ENCODE measurements around the gene PELO. TPM values are rescaled to one million over a fixed set of nuclear protein-coding genes. Genes with fewer than 3 reads are reported as not detected.

The PELO gene
- total RNA-seq, 1 experiment from 2014 or later = 17.1 TPM

DNA sequence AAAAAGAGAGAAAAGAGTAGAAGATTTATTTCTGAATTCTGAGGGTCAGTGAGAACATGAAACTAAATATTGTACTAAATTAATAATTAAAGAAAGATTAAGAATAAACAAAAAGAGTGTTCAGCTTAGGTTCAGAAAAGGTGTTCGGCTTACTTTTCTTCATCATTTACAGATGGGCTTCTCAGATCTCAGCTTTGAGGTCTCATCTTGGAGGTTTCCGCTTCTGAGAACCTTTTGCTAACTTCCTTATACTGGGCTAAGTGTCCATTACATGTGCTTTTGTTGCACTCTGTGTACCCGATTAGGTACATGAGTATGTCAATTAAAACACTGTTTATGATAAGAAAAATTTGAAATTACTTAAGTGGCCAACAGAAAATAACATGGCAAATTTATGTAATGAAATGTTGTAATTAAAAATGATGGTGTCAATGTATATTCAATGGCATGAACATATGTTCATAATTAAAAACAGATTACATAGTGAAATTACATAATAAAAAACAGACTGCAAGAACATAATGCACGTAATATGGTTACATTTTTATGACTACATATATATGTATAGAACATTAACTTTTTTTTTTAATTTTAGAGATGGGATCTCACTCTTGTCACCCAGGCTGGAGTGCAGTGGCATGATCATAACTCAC is 17.3 kb upstream of the PELO start:
- no peak for DNase-seq (ENCODE audit: low spot score)
- in situ Hi-C loops (cut with HindIII; ENCODE audit: low sequenced_read_pairs) = no loop called here

DNA sequence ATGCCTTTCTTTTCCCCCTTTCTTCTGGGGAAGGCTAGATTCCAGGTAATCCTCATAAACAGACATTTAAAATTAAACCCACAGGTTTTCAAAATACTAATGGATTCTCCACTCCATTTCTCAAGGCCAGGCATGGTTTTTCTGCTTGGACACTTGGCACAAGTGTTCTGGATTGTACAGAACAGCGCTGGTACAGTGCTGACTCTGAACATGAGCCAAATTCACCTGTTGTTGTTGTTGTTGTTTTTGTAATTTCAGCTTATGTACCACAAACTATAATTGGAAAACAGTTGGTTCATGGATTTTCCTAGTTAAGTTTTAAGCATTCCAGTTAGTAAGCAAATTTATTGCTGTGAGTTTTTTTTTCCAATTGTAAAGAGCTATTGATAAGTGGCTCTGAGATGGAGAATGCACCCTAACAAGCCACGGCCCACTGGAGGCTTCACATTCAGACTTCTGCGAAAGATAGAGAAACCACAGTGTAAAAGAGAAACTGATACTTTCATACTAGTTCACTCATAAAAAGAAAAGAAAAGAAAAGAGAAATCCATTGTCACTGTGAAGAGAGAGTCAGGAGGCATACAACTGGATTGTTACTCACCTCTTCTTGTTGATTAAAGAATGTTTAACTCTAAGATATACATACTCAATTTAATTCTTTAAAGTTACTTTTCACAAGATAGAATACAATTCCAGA is 16.2 kb upstream of the PELO start:
- DNase-seq (ENCODE audit: low spot score) = no peak
- in situ Hi-C loops (cut with HindIII; ENCODE audit: low sequenced_read_pairs) = no loop called here

DNA sequence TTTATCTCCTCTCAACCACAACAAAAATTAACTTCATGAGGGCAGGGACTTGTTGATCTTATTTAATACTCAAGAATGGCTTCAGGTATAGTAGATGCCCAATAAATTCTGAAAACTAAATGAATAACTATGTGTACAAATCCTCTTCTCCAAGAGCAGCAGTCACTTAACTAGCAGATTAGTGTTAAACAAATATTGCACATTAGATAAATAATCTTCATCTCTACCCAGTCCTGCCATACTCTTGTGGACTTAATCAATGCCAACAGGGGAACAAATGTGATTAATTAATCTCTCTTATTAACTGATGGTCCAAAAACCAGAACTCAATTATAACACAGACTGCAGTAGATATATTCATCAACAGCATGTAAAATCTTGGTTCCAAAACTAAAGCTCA is 15.0 kb upstream of the PELO start:
- in situ Hi-C loops (cut with HindIII; ENCODE audit: low sequenced_read_pairs) = no loop called here
- no peak for DNase-seq (ENCODE audit: low spot score)

DNA sequence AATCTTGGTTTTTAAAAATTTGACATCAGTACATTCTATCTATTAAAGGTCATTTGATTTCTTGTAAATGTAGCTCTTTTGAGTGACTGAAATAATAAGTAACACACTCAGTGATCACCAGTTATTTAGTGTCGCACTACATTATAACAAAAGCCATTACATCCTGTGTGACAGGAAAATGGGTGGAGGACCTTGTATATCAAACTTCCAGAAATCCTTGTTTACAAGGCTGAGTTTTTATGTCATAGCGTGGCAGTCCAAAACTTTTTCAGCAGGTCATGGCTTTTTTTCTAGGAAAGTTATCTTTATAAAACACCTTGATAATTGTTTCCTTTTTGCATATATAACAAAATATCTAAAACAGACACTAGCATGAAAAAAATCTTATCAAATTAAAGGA is 14.4 kb upstream of the PELO start:
- no peak for DNase-seq (ENCODE audit: low spot score)

DNA sequence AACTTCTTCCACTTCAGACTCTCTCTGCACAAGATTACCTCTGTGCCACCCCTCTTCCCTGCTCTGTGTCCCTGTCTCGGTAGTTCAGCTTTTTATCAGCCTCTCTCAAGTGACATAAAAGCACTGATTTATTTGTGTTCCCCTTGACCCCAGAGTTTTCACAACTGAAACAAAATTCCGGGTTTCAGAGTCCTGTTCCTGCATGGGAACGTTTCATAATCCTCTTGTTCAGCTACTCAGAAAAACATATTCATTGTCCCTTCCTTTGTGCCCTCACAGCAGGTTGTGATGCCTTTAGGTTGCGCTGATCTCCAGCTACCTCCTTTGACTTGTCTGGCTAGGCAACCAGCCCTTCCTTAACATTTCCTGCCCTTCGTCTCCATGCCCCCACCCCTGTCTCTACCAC is 13.7 kb upstream of the PELO start:
- no peak for DNase-seq (ENCODE audit: low spot score)
- in situ Hi-C loops (cut with HindIII; ENCODE audit: low sequenced_read_pairs) = no loop called here

More for the DNA sequence above, 14.4 kb upstream of the PELO start:
- in situ Hi-C loops (cut with HindIII; ENCODE audit: low sequenced_read_pairs) = no loop called here

DNA sequence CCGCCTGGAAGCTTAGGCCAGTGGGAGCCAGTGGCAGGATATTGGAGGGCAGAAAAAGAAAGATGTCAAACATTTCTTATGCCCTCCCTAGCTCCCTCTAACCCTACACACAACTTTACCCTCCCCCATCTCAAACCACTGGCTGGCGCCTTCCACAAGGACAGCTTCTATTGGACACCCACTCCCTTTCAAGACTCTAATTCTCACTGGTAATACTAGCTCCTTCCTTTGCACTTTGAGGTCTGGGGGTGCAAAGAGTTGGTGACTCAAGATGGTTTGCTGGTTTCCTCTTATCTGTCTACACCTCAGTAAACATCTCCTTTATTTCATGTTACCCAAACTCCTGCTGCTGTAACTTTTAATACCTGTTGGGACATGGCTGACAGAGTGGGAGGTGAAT is 11.6 kb upstream of the PELO start:
- no peak for DNase-seq (ENCODE audit: low spot score)
- in situ Hi-C loops (cut with HindIII; ENCODE audit: low sequenced_read_pairs) = no loop called here

DNA sequence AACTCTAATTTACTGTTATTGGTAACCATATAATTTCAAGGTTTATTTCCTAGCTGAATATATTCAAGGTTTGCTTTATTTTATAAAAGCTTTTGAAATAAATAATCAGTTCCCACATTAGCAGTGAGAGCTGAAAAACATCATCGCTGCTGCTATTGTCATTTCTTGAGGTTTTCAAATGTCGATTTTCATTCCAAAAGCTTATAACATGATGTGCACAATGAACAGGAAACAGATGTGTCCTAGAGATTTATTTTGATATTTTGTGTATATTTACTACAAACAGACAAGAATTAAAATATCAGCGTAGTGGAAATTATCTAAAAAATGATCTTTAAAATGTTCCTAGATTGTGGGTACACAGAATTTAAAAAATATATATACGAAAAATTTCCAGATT is 10.5 kb upstream of the PELO start:
- DNase-seq (ENCODE audit: low spot score) = no peak
- in situ Hi-C loops (cut with HindIII; ENCODE audit: low sequenced_read_pairs) = no loop called here

DNA sequence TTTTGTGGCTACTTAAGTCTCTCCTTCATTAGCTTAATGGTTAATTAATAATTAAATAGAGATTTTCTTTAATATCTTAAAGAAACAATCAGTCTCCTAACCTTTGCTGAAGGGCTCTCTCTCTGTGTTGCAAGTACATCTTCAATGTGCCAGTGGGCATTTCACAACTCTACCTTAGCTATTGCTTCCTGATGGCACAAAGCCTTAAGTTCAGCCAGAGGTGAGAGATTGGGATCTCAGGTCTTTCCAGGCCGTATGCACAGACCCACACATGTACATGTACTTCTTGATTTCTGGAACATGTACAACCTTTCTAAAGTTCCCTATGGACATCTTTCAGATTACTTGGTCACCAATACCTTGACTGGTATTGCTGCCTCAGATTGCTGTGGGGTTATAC is 8.9 kb upstream of the PELO start:
- DNase-seq (ENCODE audit: low spot score) = no peak
- in situ Hi-C loops (cut with HindIII; ENCODE audit: low sequenced_read_pairs) = no loop called here

DNA sequence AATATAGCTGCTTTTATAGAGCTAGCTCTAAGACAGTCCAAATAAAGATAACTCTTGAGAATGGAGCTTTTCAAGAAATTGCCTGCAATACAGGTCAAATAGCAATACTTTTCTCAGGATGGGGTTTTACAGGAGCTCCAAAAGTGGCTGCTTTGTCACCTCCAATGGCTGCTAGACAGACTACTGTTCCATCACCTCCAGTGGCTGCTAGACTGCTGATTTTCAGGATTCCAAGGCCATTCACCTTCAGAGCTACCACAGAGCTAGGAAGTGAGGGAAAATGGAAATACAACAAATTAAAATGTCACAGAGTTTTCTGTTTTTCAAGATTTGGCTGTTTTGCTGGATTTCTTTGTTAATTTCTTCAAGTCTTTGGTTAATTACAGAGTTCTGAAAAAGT is 8.5 kb upstream of the PELO start:
- in situ Hi-C loops (cut with HindIII; ENCODE audit: low sequenced_read_pairs) = no loop called here
- no peak for DNase-seq (ENCODE audit: low spot score)

DNA sequence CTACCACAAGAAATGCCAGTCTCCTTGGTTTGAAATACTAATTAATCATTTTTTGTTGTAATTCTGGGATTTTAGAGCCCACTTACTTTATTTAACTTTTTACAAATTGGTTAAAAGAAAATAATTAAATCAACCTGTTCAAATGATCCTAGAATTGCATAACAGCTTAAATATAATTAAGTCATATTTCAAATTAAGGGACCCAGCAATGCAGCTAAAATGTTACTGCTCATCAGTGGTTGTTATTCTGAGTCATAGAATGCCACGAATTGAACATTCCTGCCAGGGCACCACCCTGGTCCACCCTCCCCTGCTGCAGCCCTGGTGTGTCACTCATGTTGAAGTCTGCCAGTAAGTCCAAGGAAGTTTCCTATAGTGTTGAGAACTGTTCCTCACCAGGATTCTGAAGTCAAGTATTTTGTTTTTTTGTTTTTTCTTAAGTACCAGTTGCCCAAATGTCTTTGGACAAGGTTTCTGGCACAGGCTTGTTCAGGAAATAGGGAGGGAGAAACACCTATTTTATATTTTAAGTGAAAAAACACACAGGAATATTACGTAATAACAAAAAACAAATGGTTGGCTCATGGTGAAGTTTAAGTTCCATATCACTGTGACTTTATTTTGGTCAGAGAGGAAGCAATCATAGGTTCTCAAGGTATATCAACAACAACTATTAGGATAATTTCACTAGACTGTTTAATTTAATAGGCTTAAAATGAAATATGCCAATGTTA is 4.3 kb upstream of the PELO start:
- in situ Hi-C loops (cut with HindIII; ENCODE audit: low sequenced_read_pairs) = no loop called here
- no peak for DNase-seq (ENCODE audit: low spot score)

DNA sequence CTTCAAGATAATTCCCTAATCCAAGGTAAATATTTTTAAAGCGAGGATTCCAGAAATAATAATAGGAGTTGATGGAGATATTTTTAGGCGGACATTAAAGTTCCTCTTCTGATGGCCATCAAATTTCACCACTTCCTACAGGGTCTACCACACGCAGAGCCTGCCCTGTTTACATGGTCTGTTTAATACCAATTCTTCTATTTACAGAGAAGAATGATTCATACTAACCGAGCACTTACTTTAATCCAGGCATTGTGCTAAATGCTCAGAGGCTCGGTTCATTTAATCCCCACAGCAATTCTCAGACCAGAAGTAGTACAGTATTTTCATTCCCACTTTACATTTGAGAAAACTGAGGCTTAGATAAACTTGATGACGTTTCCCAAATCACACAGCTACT is 3.0 kb upstream of the PELO start:
- in situ Hi-C loops (cut with HindIII; ENCODE audit: low sequenced_read_pairs) = no loop called here
- DNase-seq (ENCODE audit: low spot score) = no peak

DNA sequence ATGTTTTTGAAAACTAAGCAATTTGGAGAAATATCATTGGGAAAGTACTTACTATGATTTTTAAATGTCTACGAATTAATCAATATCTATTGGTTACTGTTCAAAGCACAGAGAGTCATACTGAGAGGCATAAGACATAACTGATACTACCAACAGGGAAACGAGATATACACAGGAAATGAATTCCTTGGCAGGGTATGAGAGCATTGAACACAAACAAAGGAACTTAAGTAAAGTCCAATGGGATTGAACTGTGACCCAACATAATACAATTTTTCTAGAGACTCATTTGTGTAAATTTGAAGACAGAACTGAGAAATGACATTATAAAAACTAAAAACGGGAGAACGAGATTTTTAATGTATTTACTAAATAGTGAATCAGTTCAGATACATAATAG is 1.3 kb upstream of the PELO start:
- DNase-seq (ENCODE audit: low spot score) = no peak
- in situ Hi-C loops (cut with HindIII; ENCODE audit: low sequenced_read_pairs) = no loop called here

DNA sequence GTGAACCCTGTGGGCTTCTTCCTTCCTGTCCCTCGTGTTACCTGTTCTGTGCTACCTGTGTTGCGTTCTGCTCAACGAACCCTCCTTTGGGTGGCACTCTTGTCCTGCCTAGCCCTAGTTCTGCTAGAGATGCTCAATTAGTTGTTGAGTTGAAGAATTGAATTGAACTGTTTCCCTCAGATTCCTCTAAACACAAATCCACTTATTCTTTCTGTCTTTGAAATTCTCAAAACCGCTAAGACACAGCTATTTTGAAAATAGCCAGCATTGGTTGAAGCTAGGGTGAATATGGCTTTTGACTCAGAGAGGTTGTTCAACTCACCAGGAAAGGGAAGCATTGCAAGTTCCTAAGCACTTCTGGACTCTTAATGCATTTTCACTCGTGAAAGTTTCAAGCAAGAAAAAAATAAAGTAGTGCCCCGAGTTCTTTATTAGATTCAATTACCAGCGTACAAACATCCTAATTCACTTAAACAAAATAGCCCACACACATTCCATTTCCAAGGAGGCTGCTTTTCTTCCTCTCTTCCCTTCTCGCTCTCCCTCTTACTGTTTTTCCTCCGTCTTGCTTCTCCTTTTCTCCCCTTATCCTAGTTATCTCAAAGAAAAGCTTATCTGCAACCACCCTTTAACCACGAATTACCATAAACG is 642 bp upstream of the PELO start:
- peak; percentile 16 for DNase-seq (ENCODE audit: low spot score)
- in situ Hi-C loops (cut with HindIII; ENCODE audit: low sequenced_read_pairs) = no loop called here

DNA sequence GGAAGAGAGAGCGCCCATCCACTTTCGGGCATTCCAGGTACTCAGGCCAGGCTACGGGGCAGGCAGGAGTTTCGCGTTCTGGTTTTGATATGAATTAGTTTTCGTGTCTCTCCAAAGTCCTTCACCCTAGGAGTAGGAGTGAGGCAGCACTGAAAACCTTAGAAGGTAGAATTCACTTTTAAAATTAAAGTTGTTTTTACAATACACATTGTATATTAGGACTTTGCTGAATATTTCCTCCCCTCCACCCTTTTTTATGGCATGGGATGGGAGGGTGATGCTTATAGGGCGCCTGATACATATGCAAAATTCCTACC is 747 bp downstream of the PELO start:
- in situ Hi-C loops (cut with HindIII; ENCODE audit: low sequenced_read_pairs) = no loop called here
- no peak for DNase-seq (ENCODE audit: low spot score)

DNA sequence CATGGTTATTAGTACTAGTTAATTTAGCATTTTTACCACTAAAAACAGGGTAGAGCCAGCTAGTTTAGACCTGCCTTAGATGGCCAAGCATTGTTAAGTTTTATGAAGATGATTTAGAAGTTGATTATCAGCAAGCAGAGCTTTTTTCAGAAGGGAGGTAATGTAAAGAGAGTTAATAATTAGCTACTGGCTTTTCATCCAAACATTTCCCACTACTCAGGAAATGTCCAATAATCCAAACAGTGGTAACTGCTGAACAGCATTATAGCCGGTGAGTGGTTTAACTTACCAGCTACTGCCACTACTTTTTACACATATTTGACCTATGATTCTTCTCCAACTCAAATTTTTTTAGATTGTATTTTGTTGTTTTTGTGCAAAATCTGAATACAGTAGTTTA is 1.7 kb downstream of the PELO start:
- in situ Hi-C loops (cut with HindIII; ENCODE audit: low sequenced_read_pairs) = no loop called here

DNA sequence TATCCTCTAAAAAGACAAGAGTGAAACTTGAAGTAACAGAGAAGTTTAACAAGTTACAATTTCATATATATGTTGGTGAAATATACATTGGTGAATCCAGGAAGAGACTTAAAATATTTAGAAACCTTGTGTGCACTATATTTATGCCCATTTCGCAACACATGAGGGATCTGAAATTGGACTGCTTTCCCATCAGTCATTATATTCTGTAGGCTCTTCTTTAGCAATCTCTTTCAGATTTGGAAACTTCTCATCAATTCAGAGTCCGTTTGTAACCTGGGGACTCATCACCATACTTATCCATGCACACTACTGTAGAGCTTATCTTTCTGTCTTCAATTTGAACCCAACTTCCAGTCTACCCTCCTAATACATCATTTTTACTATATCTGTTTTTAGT is 2.1 kb downstream of the PELO start:
- no peak for DNase-seq (ENCODE audit: low spot score)
- in situ Hi-C loops (cut with HindIII; ENCODE audit: low sequenced_read_pairs) = no loop called here

More for the DNA sequence above, 1.7 kb downstream of the PELO start:
- no peak for DNase-seq (ENCODE audit: low spot score)

DNA sequence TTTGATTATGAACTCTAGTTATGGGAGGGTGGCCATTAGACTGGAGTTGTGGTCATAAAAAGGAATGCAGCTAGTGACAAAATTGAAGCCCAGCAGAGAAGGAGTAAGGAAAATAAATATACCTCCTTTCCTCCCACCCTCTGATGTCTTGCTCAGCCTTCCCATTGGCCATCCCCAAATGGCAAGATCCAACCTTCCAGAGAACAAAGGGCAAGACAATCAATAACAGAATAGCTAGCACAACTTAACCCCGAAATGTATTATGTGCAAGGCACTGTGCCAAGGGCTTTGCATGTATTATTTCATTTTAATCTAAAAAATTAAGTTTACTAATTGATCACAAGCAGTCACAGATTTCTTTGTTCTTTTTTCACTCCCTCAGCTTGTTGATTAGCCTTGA is 3.6 kb downstream of the PELO start:
- DNase-seq (ENCODE audit: low spot score) = no peak
- in situ Hi-C loops (cut with HindIII; ENCODE audit: low sequenced_read_pairs) = no loop called here

DNA sequence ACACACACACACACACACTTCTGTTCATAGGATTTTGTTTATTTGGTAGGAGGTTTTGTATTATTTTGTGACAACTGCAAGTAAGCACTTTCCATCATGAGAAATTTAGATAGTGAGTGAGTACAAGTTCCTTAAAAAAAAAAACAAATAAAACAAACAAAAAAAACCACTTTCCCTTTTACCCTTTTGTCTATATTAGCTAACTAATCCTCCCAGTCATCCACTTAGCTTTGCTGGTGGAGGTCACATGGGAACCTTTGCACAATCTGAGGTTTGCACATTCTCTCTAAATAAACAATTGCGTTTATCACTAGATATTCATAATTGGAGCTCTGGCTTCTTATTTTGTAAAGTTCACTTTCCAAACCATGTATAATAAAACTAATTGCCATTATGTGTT is 6.8 kb downstream of the PELO start:
- DNase-seq (ENCODE audit: low spot score) = no peak
- in situ Hi-C loops (cut with HindIII; ENCODE audit: low sequenced_read_pairs) = no loop called here

DNA sequence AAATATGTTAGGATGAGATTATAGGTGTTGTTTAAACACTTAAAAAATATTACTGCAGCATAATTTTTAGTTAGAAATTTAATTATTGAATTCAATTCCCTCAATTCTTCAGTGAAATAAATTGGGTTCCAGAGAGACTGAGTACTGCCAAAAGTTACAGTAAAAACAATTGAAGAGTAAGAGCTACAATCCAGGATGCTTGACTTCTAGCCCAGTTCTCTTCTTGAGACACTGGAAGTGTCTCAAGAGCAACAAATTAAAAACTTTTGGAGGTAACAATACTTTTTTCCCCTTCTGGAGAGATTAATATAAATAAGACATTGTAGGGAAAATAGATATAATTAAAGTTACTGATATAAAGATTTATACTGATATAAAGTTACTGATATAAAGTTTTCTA is 8.3 kb downstream of the PELO start:
- no peak for DNase-seq (ENCODE audit: low spot score)
- in situ Hi-C loops (cut with HindIII; ENCODE audit: low sequenced_read_pairs) = no loop called here

DNA sequence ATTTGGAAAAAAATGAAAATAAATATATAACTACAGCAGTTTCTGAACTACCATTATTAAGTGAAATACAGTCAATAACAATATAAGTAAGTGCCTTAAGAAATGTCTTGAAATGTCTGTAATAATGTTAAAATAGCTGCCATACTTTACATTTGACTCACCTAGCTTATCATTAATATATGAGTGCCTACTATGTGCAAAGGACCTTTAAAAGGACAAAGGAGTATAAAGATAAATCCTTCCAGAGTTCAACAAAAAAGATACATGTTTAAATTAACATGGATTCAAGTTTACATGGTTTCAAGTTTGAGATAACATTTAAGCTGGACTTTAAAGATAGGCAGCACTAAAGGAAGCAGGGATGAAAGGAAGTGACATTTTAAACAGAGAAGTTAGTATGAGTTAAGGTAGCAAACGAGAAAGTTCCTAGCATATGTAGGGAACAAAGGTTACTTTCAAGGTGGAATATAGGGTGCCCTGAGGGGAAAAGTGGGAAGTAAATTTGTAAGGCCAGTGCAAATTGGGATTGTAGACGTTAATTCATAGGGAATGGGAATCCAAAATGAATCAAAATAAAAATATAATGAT is 8.9 kb downstream of the PELO start:
- no peak for DNase-seq (ENCODE audit: low spot score)
- in situ Hi-C loops (cut with HindIII; ENCODE audit: low sequenced_read_pairs) = no loop called here
